Measurements from ENCODE around the gene LRATD1. TPM values are rescaled to one million over a fixed set of nuclear protein-coding genes. Genes with fewer than 3 reads are reported as not detected.

The LRATD1 gene
- total RNA-seq, 1 experiment from 2014 or later = 0.31 TPM

DNA sequence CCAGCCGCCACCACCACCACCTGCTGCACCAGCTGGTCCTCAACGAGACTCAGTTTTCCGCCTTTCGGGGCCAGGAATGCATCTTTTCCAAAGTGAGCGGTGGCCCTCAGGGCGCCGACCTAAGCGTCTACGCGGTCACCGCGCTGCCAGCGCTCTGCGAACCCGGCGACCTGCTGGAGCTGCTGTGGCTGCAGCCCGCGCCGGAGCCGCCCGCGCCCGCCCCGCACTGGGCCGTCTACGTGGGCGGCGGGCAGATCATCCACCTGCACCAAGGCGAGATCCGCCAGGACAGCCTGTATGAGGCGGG, 1.6 kb downstream of the LRATD1 start:
- H4K20me1 ChIP-seq (ENCODE audit: control insufficient read depth, insufficient read depth, insufficient read length) = no peaks in the 10 kb centered on the region
- H2AK5ac ChIP-seq (ENCODE audit: insufficient read length, low read length) = no peak overlapping the region
- H3K9me3 ChIP-seq (ENCODE audit: control insufficient read depth, low read depth, low read length) = no peaks in the 10 kb centered on the region
- H2BK12ac ChIP-seq (ENCODE audit: insufficient read length, low read depth, low read length) = no peak overlapping the region
- H3K4me2 ChIP-seq (ENCODE audit: insufficient read depth, insufficient read length, low read length) = peak overlapping the region; percentile 75
- no peaks in the 10 kb centered on the region for H3K79me2 ChIP-seq (ENCODE audit: insufficient read depth, low read length)
- H3K4me3 Mint-ChIP-seq = peak overlapping the region; percentile 62 to 91
- H3K27me3 ChIP-seq (ENCODE audit: insufficient read depth, low read length) = peaks cover 25% of the 10 kb centered on the region
- no peak overlapping the region for H4K91ac ChIP-seq (ENCODE audit: insufficient read length, low read depth, low read length)
- no CpG with 5 or more reads among the region's 31 CpGs for WGBS (ENCODE audit: extremely low coverage, insufficient read length, low lambda C conversion rate)
- no peak overlapping the region for H4K8ac ChIP-seq (replicated peaks; ENCODE audit: insufficient read length, low read depth, low read length)
- H2BK15ac ChIP-seq (ENCODE audit: low read depth, low read length) = no peak overlapping the region
- peaks cover 19 to 29% of the 10 kb centered on the region in 2 experiments for H3K4me1 Mint-ChIP-seq
- H3K23ac ChIP-seq (ENCODE audit: insufficient read length, low read depth, low read length) = no peak overlapping the region
- no peak overlapping the region for H3T11ph ChIP-seq (ENCODE audit: low read length)
- H3K9ac ChIP-seq (ENCODE audit: extremely low read depth, insufficient read length, low read length) = no peak overlapping the region
- H3K4me1 ChIP-seq (ENCODE audit: insufficient read depth, low read length) = peaks cover 3% of the 10 kb centered on the region; the same call in 1 of the 2 replicates
- H3K56ac ChIP-seq (ENCODE audit: insufficient read length, low read depth, low read length) = no peak overlapping the region
- H2BK120ac ChIP-seq (ENCODE audit: low read depth, low read length, poor library complexity, severe bottlenecking) = no peak overlapping the region
- no peak for DNase-seq
- no peak overlapping the region for H3K27ac Mint-ChIP-seq
- peaks cover 88% of the 10 kb centered on the region for H3K27me3 Mint-ChIP-seq (ENCODE audit: low read depth)
- H3K79me1 ChIP-seq (ENCODE audit: insufficient read depth, low read depth, low read length, poor library complexity, severe bottlenecking) = no peaks in the 10 kb centered on the region
- no peak overlapping the region for H2BK20ac ChIP-seq (ENCODE audit: low read depth, low read length, poor library complexity, severe bottlenecking)
- no peak overlapping the region for H2BK5ac ChIP-seq (ENCODE audit: insufficient read length, low read length)
- no peaks in the 10 kb centered on the region; a peak in 1 of 7 replicates for H3K36me3 Mint-ChIP-seq (ENCODE audit: insufficient read depth in 1 of 3, low read depth in 3 of 3)
- H3K4ac ChIP-seq (ENCODE audit: low read depth, low read length) = no peak overlapping the region
- TF ChIP-seq, protein P1, sequence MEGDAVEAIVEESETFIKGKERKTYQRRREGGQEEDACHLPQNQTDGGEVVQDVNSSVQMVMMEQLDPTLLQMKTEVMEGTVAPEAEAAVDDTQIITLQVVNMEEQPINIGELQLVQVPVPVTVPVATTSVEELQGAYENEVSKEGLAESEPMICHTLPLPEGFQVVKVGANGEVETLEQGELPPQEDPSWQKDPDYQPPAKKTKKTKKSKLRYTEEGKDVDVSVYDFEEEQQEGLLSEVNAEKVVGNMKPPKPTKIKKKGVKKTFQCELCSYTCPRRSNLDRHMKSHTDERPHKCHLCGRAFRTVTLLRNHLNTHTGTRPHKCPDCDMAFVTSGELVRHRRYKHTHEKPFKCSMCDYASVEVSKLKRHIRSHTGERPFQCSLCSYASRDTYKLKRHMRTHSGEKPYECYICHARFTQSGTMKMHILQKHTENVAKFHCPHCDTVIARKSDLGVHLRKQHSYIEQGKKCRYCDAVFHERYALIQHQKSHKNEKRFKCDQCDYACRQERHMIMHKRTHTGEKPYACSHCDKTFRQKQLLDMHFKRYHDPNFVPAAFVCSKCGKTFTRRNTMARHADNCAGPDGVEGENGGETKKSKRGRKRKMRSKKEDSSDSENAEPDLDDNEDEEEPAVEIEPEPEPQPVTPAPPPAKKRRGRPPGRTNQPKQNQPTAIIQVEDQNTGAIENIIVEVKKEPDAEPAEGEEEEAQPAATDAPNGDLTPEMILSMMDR (conservative IDR thresholded peaks at IDR 0.05) = no peak
- no peak overlapping the region for H3K27ac ChIP-seq (ENCODE audit: insufficient read length, low read depth, low read length)
- H3K14ac ChIP-seq (ENCODE audit: insufficient read depth, low read length) = no peak overlapping the region
- H2AFZ ChIP-seq (ENCODE audit: low read length) = no peak overlapping the region
- H3K18ac ChIP-seq (ENCODE audit: insufficient read length, low read depth, low read length) = no peak overlapping the region
- H3K23me2 ChIP-seq (ENCODE audit: insufficient read length, low read depth, low read length, poor library complexity, severe bottlenecking) = peaks cover 18% of the 10 kb centered on the region
- no peak overlapping the region for H4K5ac ChIP-seq (ENCODE audit: insufficient read length, low read depth, low read length)
- H3K9me3 Mint-ChIP-seq = no peaks in the 10 kb centered on the region; a peak in 2 of 5 replicates

Measured in H9 (cell line).